Effector memory CD4-positive, alpha-beta T cell (primary cell): ENCODE measurements around the gene HIRA.

Source experiments
- DNase-seq, 3 donors: peaks; one replicate each; pipeline ENCODE4 v3.0.0-alpha.2; 2020
- H3K27ac ChIP-seq: 2 replicates; pipeline ENCODE4 v1.7.0; 2013; ENCODE audit warnings: mild to moderate bottlenecking, low read length, moderate library complexity; ENCODE audit not compliant: insufficient read depth, poor library complexity, severe bottlenecking
- H3K27me3 ChIP-seq: replicated peaks from 2 replicates; pipeline ENCODE4 v1.7.0; 2013; ENCODE audit warnings: mild to moderate bottlenecking, low read length; ENCODE audit not compliant: insufficient read depth, control insufficient read depth, poor library complexity, severe bottlenecking
- H3K36me3 ChIP-seq: 2 replicates; pipeline ENCODE4 v1.7.0; 2013; ENCODE audit warnings: mild to moderate bottlenecking, low read length, moderate library complexity; ENCODE audit not compliant: control insufficient read depth, insufficient read depth
- H3K4me1 ChIP-seq: 2 replicates; pipeline ENCODE4 v1.7.0; 2013; ENCODE audit warnings: low read length, mild to moderate bottlenecking; ENCODE audit not compliant: control insufficient read depth, insufficient read depth, poor library complexity, severe bottlenecking
- H3K4me3 ChIP-seq: 2 replicates; pipeline ENCODE4 v1.7.0; 2013; ENCODE audit warnings: low read length, low read depth, mild to moderate bottlenecking; ENCODE audit not compliant: insufficient read depth, poor library complexity, severe bottlenecking
- H3K9me3 ChIP-seq: 2 replicates; pipeline ENCODE4 v1.7.0; 2013; ENCODE audit warnings: mild to moderate bottlenecking, low read length, moderate library complexity; ENCODE audit not compliant: control insufficient read depth

The HIRA gene

GRCh38 chr22:19400881-19401280, 30.7 kb downstream of the HIRA start:
- Histone ChIP-seq H3K27me3 (no peaks in the 10 kb centered on the region), H3K36me3 (peaks cover 33% of the 10 kb centered on the region), H3K9me3 (no peaks in the 10 kb centered on the region), H3K4me1 (no peaks in the 10 kb centered on the region), H3K27ac (no peak overlapping the region), H3K4me3 (no peak overlapping the region)
- no peak for DNase-seq

DNA sequence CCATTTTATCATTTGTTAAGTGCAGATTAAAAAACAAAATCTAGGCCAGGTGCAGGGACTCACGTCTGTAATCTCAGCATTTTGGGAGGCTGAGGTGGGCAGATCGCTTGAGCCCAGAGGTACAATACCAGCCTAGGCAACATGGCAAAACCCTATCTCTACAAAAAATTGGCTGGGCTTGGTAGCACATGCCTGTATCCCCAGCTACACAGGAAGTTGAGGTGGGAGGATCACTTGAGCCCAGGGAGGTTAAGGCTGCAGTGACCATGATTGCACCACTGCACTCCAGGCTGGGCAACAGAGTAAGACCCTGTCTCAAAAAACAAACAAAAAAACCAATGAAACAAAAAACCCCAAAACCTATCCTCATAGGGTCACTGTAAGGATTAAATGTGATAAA, 32.9 kb downstream of the HIRA start:
- Histone ChIP-seq H3K4me1 (no peaks in the 10 kb centered on the region), H3K4me3 (no peak overlapping the region), H3K9me3 (no peaks in the 10 kb centered on the region), H3K27ac (no peak overlapping the region), H3K36me3 (peaks cover 46% of the 10 kb centered on the region), H3K27me3 (no peaks in the 10 kb centered on the region)
- DNase-seq: no peak

DNA sequence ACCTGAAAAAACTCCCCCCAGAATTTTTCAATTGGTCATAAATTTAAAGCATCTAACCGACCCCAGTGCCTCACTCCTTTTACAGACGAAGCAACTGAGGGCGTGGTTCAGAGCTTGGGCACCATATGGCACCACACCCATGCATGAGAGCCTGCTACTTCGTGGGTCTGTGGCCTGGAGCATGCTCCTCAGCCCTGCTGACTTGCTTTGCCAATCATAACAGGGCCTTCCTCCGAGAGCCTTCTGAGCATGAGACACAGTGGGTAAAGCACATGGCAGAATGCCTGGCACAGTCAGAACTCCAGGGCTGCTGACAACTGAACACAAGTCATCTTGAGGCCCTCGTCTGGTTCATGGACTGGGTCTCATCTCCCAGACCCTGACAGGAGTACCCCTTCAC, 33.3 kb downstream of the HIRA start:
- H3K36me3 ChIP-seq: peaks cover 47% of the 10 kb centered on the region
- H3K4me1 ChIP-seq: no peaks in the 10 kb centered on the region
- H3K27ac ChIP-seq: no peak overlapping the region
- H3K27me3 ChIP-seq: no peaks in the 10 kb centered on the region
- DNase-seq: no peak
- H3K4me3 ChIP-seq: no peak overlapping the region
- no peaks in the 10 kb centered on the region for H3K9me3 ChIP-seq

GRCh38 chr22:19397734-19398104, 33.8 kb downstream of the HIRA start:
- no peak overlapping the region for H3K4me3 ChIP-seq
- H3K36me3 ChIP-seq: peaks cover 50% of the 10 kb centered on the region
- DNase-seq: no peak
- H3K27ac ChIP-seq: no peak overlapping the region
- no peaks in the 10 kb centered on the region for H3K9me3 ChIP-seq
- no peaks in the 10 kb centered on the region for H3K27me3 ChIP-seq
- H3K4me1 ChIP-seq: no peaks in the 10 kb centered on the region

- Histone ChIP-seq H3K9me3 (no peaks in the 10 kb centered on the region), H3K4me1 (no peaks in the 10 kb centered on the region), H3K4me3 (no peak overlapping the region), H3K27ac (no peak overlapping the region), H3K36me3 (peaks cover 51% of the 10 kb centered on the region), H3K27me3 (no peaks in the 10 kb centered on the region)
- no peak for DNase-seq
These were observed 34.4 kb downstream of the HIRA start for GRCh38 chr22:19396934-19397733.

DNA sequence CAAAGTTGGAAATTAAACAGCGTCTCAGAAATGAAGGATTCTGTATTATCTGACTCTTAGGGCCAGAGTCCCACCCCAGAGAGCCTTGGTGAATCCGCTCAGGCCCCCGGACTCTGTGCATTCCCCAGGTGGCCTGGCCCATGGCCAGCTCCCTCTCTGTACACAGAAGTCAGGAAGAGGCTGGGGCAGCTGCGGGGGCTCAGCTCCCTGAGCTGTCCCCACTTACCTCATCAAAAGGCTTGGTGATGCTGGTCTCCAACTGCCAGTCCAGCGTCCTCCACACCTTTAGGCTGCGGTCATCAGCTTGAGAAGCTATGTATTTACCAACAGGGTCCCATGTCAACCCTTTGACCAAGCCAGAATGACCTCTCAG, 35.0 kb downstream of the HIRA start:
- Histone ChIP-seq H3K4me3 (no peak overlapping the region), H3K4me1 (no peaks in the 10 kb centered on the region), H3K27ac (no peak overlapping the region), H3K9me3 (no peaks in the 10 kb centered on the region), H3K36me3 (peaks cover 56% of the 10 kb centered on the region), H3K27me3 (no peaks in the 10 kb centered on the region)
- no peak for DNase-seq

DNA sequence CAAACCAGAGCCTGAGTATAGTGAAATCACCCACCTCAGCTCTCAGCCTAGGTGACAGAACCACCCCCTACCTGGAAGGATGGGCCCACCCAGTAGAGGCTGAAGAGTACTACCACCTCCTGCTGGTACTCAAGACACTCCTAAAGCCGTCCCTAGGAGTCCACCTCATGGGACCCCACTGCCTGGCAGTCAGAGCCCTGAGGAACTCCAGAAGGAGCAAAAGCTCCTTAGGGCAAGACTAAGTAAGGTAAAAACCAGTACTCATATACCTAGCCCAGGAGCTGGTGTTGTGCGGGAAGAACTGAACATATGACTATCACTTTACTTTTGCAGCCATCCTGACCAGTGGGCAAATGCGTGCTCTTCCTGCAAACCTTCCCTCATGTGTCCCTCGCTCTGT, 36.3 kb downstream of the HIRA start:
- no peaks in the 10 kb centered on the region for H3K4me1 ChIP-seq
- H3K36me3 ChIP-seq: peaks cover 60% of the 10 kb centered on the region
- H3K4me3 ChIP-seq: no peak overlapping the region
- H3K9me3 ChIP-seq: no peaks in the 10 kb centered on the region
- H3K27me3 ChIP-seq: no peaks in the 10 kb centered on the region
- no peak overlapping the region for H3K27ac ChIP-seq
- DNase-seq: no peak

DNA sequence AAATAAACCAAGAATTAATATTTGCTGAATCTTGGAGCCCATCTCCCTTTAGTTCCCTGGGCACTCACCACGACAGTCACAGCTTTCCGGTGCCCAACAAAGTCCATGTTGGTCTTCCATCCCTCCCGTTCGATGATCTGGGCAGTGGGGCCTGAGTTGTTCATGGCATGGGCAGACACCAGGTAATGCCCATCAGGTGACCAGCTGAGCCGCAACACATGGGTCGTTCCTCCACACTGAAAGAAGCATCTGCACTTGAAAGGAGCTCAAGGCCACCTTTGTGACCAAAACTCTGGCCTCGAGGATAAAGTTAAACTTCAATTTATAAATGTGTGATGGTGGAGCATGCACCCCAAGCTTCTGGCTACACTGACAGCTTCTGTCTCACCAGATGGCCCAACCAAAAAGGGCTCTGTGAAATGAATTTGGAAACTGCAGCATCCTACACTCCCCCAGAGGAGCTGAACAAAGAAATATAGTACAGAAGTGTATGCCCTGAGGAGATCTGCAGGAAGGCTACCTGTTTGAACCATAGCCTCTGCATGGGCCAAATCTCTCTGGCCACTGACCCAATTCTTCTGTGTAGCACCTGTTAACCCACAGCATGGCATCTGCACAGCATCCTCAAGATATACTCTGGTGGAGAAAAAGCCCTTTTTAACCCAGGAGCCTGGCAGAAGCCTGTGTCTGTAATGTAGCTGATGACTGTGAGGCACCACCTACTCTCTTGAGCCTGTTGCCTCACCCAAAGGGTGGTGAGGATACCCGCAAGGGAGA, 37.1 kb downstream of the HIRA start:
- DNase-seq: no peak
- Histone ChIP-seq H3K36me3 (peaks cover 67% of the 10 kb centered on the region), H3K4me1 (no peaks in the 10 kb centered on the region), H3K27ac (no peak overlapping the region), H3K4me3 (no peak overlapping the region), H3K9me3 (no peaks in the 10 kb centered on the region), H3K27me3 (no peaks in the 10 kb centered on the region)

- Histone ChIP-seq H3K27ac (no peak overlapping the region), H3K4me1 (no peaks in the 10 kb centered on the region), H3K27me3 (no peaks in the 10 kb centered on the region), H3K36me3 (peaks cover 75% of the 10 kb centered on the region), H3K4me3 (no peak overlapping the region), H3K9me3 (no peaks in the 10 kb centered on the region)
- no peak for DNase-seq
These were observed 37.8 kb downstream of the HIRA start for GRCh38 chr22:19393704-19394103.

GRCh38 chr22:19387575-19387974, 44.0 kb downstream of the HIRA start:
- H3K4me1 ChIP-seq: no peaks in the 10 kb centered on the region
- no peak for DNase-seq
- peaks cover 74% of the 10 kb centered on the region for H3K36me3 ChIP-seq
- no peak overlapping the region for H3K4me3 ChIP-seq
- no peaks in the 10 kb centered on the region for H3K9me3 ChIP-seq
- no peaks in the 10 kb centered on the region for H3K27me3 ChIP-seq
- no peak overlapping the region for H3K27ac ChIP-seq
